HG03439 (cell line): ENCODE results near the gene SNX30.

ENCODE experiments used
- ATAC-seq: cut with Tn5 transposase; IDR thresholded peaks from one replicate; pipeline ENCODE4 v1.9.1; 2021; ENCODE audit warnings: mild to moderate bottlenecking, moderate library complexity; ENCODE audit not compliant: unreplicated experiment

The SNX30 gene

GRCh38 chr9:112853882-112854585 lies 103.5 kb downstream of the SNX30 start:
- no peak for ATAC-seq

- no peak for ATAC-seq
These were observed 104.1 kb downstream of the SNX30 start for GRCh38 chr9:112854657-112855056.

GRCh38 chr9:112856200-112856599 lies 105.6 kb downstream of the SNX30 start:
- no peak for ATAC-seq

- no peak for ATAC-seq
These were observed 106.3 kb downstream of the SNX30 start for GRCh38 chr9:112856843-112857242.

GRCh38 chr9:112858005-112858404 lies 107.4 kb downstream of the SNX30 start:
- ATAC-seq = no peak

- peak; percentile 56 for ATAC-seq
These were observed 108.1 kb downstream of the SNX30 start for GRCh38 chr9:112858625-112859147.

GRCh38 chr9:112860451-112860850 lies 109.9 kb downstream of the SNX30 start:
- no peak for ATAC-seq

GRCh38 chr9:112861155-112861554 lies 110.6 kb downstream of the SNX30 start:
- ATAC-seq = no peak

GRCh38 chr9:112861638-112862555 lies 111.3 kb downstream of the SNX30 start:
- ATAC-seq = no peak

GRCh38 chr9:112863214-112863613 lies 112.7 kb downstream of the SNX30 start:
- ATAC-seq = no peak

GRCh38 chr9:112863746-112864145 lies 113.2 kb downstream of the SNX30 start:
- ATAC-seq = no peak

- ATAC-seq = no peak
These were observed 113.8 kb downstream of the SNX30 start for GRCh38 chr9:112864403-112864802.

GRCh38 chr9:112864982-112865381 lies 114.4 kb downstream of the SNX30 start:
- no peak for ATAC-seq

GRCh38 chr9:112866662-112867274 lies 116.2 kb downstream of the SNX30 start:
- no peak for ATAC-seq

- ATAC-seq = no peak
These were observed 116.9 kb downstream of the SNX30 start for GRCh38 chr9:112867275-112867991.

- no peak for ATAC-seq
These were observed 117.9 kb downstream of the SNX30 start for GRCh38 chr9:112868461-112868860.

- ATAC-seq = no peak
These were observed 118.5 kb downstream of the SNX30 start for GRCh38 chr9:112869041-112869529.

GRCh38 chr9:112869917-112870316 lies 119.4 kb downstream of the SNX30 start:
- ATAC-seq = no peak

GRCh38 chr9:112870556-112870955 lies 120.0 kb downstream of the SNX30 start:
- no peak for ATAC-seq

- no peak for ATAC-seq
These were observed 121.5 kb downstream of the SNX30 start for GRCh38 chr9:112872019-112872418.
